Skeletal muscle cell (primary cell): ENCODE measurements around the gene LINC01488.

Source experiments
- DNase-seq: peaks from one replicate; pipeline ENCODE4 v3.0.0-alpha.2; 2010; ENCODE audit warnings: low read depth
- H3K4me3 ChIP-seq: 2 replicates; pipeline ENCODE4 v1.5.1; 2011; ENCODE audit warnings: low read depth, mild to moderate bottlenecking, control low read depth, low read length, moderate library complexity

Gene LINC01488

GRCh38 chr11:69489031-69489745 is 7.7 kb downstream of the LINC01488 start:
- no peak for DNase-seq
- H3K4me3 ChIP-seq: no peak overlapping the region

GRCh38 chr11:69489746-69490365 is 8.4 kb downstream of the LINC01488 start:
- DNase-seq: no peak
- no peak overlapping the region for H3K4me3 ChIP-seq

GRCh38 chr11:69490516-69490915 is 9.1 kb downstream of the LINC01488 start:
- H3K4me3 ChIP-seq: no peak overlapping the region
- no peak for DNase-seq

GRCh38 chr11:69491071-69492031 is 9.9 kb downstream of the LINC01488 start:
- no peak overlapping the region for H3K4me3 ChIP-seq
- no peak for DNase-seq

GRCh38 chr11:69492201-69492991 is 10.9 kb downstream of the LINC01488 start:
- no peak overlapping the region for H3K4me3 ChIP-seq

GRCh38 chr11:69493931-69494821 is 12.7 kb downstream of the LINC01488 start:
- H3K4me3 ChIP-seq: no peak overlapping the region
- DNase-seq: no peak

More at GRCh38 chr11:69492201-69492991, 10.9 kb downstream of the LINC01488 start:
- no peak for DNase-seq

- no peak overlapping the region for H3K4me3 ChIP-seq
- no peak for DNase-seq
Observed at GRCh38 chr11:69494851-69495250, 13.4 kb downstream of the LINC01488 start.

- no peak overlapping the region for H3K4me3 ChIP-seq
- DNase-seq: no peak
Observed at GRCh38 chr11:69495441-69496201, 14.2 kb downstream of the LINC01488 start.

- no peak overlapping the region for H3K4me3 ChIP-seq
- no peak for DNase-seq
Observed at GRCh38 chr11:69496202-69496557, 14.7 kb downstream of the LINC01488 start.

- H3K4me3 ChIP-seq: no peak overlapping the region
- DNase-seq: no peak
Observed at GRCh38 chr11:69496631-69497220, 15.3 kb downstream of the LINC01488 start.

GRCh38 chr11:69497221-69497787 is 15.8 kb downstream of the LINC01488 start:
- no peak overlapping the region for H3K4me3 ChIP-seq
- peak; percentile 89 for DNase-seq

GRCh38 chr11:69498614-69499175 is 17.2 kb downstream of the LINC01488 start:
- no peak for DNase-seq
- H3K4me3 ChIP-seq: no peak overlapping the region

- DNase-seq: no peak
- no peak overlapping the region for H3K4me3 ChIP-seq
Observed at GRCh38 chr11:69499186-69499917, 17.9 kb downstream of the LINC01488 start.

GRCh38 chr11:69499918-69500284 is 18.4 kb downstream of the LINC01488 start:
- DNase-seq: no peak
- no peak overlapping the region for H3K4me3 ChIP-seq

- no peak overlapping the region for H3K4me3 ChIP-seq
- DNase-seq: no peak
Observed at GRCh38 chr11:69500285-69501120, 19.0 kb downstream of the LINC01488 start.
